NCI-H1417 treated with DMSO at 0.1 percent for 48 hours (cell line): ENCODE results near the gene GLB1L.

Experiments used
- DNase-seq: peaks from one replicate; lab custom pipeline; 2025; lab: John Stamatoyannopoulos, UW

GLB1L gene

GRCh38 chr2:219221957-219222518 is 23.2 kb downstream of the GLB1L start:
- DNase-seq = no peak

DNA sequence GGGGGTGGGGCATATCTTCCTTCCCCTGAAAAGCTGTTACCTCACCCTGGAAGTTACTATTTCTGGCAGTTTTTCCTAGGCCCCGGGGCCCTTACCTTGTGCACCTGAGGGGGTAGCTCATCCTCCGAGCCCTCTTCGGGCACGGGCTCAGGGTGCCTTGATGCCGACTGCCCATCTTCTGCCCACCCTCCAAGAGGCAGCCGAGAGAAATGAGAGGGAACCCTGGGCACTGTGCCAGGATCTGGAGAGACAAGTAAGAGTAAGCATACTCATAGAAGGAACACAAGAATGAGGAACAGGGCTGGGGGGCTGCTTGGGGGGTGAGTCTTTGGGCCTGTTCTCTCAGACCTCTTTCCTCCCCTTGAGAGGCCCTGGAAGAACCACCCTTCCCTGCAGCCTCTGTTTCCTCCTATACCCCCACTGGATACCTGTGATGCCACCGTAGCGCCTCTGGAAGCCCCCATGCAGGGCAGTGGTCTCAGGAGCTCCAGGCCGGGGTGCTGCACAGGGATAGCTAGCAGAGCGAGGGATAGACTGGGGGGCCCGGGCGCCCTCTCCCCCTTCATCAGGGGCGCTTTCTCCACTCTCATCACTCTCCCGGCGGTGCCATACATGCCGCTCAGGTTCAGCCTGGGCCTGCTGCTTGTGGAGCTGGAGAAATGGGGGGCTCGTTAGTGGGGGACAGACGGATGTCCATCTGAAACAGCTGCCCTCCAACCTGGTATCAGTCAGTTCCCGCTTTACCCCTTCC is 24.4 kb downstream of the GLB1L start:
- DNase-seq = no peak

- no peak for DNase-seq
Observed at GRCh38 chr2:219219784-219220532, 25.3 kb downstream of the GLB1L start.

DNA sequence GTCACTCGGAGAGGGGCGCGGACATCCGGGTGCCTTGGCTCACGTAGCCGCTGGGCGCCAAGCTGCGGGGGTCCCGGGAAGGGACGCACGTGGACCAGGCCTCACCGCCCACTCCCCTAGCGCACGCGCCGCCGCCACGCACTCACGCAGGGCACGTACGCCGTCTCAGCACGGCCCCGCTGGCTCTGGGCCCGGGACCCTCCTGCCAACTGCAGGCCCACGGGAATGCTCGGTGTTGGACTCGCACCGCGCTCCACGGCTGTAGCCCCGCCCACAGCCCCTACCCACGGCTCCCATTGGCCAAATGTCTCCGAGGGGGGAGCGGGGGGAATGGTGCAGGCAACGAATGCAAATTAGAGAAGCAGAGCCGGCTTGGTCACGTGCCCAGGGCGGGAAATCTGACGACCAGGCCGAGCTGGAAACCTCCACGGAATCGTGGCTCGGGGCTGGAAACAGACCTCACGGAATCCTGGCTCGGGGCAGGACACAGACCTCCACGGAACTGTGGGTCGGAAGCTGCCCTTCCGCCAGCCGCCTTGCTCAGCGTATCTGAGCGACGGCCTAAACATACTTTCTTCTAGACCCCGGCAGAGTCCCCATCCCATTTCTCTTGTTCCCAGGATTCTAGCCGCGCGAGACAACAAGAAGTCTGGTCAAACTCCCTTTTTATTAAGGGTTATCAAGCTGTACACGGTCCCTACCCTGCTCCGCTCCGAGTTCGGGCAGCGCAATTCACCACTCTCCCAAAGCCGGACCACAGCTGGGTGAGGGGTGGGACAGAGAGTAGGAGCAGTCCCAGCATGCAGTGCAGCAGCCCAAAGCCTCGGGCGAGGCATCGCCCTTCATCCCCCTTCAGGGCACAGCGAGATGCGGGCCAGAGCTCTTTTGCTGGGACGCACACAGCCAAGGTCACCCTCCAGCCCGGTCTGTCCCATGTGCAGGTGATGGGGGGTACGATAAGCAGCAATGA is 26.2 kb downstream of the GLB1L start, which contains the start of gene ABCB6:
Gene ABCB6 (minus strand): TSS at position 227 of the 970 bp plus-strand sequence. CDS start 285 bp downstream, outside the sequence.
- peak; percentile 56 for DNase-seq

GRCh38 chr2:219218217-219218731 is 27.0 kb downstream of the GLB1L start:
- DNase-seq = no peak

GRCh38 chr2:219216535-219216915 is 28.7 kb downstream of the GLB1L start:
- no peak for DNase-seq

DNA sequence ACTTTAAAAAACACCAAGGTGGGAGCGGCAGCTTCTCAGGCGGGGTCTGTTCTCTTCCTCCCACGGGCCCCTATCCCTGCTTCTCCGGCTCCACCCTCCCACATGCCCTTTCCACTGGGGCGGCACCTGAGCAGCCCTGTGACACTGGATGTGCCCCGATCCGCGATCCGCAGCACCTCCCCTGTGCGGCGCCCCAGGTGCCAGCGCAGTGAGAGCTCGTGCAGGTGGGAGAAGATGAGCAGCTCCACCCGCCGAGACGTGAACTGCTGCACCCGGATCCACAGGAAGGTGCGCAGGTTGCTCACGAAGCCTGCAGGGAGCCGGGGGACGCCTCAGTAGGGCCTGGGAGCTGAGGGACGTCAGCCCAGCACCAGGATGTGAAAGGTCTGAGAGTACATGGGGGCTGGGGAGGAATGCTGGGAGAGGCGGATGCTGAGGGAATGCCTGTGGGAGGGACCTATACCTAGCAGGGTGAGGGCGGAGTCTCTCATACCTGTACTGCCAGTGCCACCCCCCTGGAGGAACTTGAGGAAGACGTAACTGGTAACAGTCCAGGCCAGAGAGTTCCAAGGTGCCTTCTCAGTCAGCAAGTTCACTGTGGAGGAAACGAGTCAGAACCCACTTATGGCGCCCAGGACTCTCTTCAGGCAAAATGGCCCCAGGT is 29.2 kb downstream of the GLB1L start:
- no peak for DNase-seq

GRCh38 chr2:219214786-219215185 is 30.5 kb downstream of the GLB1L start:
- DNase-seq = no peak

DNA sequence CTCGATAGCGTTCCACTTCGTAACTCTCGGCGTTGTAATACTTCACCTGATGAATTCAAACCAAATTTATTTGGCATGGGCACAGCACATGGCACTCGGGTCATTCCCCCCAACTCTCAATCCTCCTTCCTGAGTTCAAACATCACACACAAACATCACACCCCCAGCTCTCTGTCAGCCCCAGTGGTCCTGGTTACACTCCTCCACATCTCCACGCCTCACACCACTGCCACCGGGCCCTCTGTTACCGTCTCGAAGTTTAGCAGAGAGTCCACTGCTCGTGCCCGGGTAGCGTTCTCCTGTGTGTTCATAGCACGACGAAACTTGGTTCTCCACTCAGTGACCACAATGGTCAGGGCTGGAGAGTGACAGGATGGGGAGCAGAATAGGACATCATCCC is 31.1 kb downstream of the GLB1L start:
- DNase-seq = no peak

- DNase-seq = no peak
Observed at GRCh38 chr2:219213486-219214071, 31.7 kb downstream of the GLB1L start.

DNA sequence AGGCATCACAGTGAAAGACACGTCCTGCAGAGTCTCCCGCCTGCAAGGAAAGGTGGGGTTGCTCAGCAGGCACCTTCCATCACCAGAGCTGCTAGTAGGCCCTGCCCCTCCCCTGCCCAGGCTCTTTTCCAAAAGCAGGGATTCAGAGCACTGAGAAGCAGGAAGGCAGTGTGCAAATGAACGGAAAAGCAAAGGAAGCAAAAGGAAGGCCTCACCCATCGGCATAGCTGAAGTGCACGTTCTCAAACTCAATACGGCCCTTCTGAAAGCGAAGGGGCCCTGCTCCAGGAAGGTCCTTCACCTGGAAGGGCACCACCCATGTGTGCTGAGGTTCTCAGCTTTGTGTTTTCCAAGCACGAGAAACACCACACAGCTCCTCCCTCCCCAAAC is 32.2 kb downstream of the GLB1L start:
- no peak for DNase-seq

DNA sequence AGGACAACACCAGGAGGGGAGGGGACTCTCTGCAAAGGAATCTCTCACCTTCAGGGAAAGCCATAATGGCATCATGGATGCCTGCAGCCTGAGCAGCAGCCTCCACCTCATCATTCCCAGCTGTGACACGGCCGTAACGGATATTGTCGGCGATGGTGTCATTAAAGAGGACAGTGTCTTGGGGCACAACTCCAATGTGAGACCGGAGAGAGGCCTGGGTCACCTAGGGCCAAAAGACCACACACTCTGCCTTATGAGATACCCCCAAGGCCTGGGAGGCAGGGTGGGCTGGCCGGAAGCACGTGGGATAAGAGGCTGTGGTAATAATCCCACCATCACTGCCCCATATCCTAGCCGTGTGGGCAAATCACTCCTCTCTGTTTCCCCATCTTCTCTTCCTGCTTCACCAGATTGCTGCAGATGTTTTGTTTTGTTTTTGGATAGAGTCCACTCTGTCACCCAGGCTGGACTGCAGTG is 34.3 kb downstream of the GLB1L start:
- no peak for DNase-seq

- DNase-seq = no peak
Observed at GRCh38 chr2:219210196-219210885, 34.9 kb downstream of the GLB1L start.

- no peak for DNase-seq
Observed at GRCh38 chr2:219209236-219210195, 35.7 kb downstream of the GLB1L start.

- no peak for DNase-seq
Observed at GRCh38 chr2:219207884-219208740, 37.1 kb downstream of the GLB1L start.

DNA sequence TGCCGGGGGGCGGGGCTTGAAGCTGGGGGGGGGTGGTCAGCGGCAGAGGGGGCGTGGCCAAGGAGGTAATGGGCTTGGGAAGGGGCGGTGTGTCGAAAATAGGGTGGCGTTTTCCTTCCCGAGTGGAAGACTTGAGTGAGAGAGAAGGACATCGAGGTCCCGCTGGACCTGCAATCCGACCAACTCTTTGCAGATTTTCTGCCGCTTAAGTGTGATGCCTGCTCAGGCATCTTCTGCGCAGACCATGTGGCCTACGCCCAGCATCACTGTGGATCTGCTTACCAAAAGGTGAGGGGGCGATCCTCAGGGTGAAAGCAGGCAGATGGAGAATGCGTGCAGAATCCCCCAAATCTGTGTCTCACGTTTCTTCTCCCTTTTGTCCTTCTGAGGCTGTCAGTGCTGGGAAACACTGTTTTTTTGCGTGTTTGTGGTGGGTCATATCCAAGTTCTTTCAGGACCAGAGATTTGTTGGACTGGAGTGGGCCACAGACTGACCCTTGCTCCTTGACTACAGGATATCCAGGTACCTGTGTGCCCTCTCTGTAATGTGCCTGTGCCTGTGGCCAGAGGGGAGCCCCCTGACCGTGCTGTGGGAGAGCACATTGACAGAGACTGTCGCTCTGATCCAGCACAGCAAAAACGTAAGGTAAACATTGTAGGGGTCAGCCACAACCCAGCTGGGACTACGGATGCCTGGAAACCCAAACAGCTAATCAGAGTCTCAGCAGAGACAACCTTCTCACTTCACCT is 37.9 kb downstream of the GLB1L start:
- DNase-seq = no peak
